Osteoblast (primary cell): ENCODE data around the gene LRWD1. TPM values are rescaled to one million over a fixed set of nuclear protein-coding genes. Genes with fewer than 3 reads are reported as not detected.
A peak's percentile ranks its signal among the peaks of the same experiment; 100 is the strongest.
"Not testable (repeated sequence)": the region's sequence is repeated elsewhere in the genome, so short reads cannot be mapped to it uniquely, and the experiment has no call there.

ENCODE experiments used
- DNase-seq: peaks from one replicate; pipeline ENCODE4 v3.0.0; 2011; ENCODE audit warnings: low spot score, mixed read lengths; ENCODE audit not compliant: insufficient read length; ENCODE audit errors: missing footprints
- H2AFZ ChIP-seq: 2 replicates; pipeline ENCODE4 v1.6.0; 2011; ENCODE audit warnings: mild to moderate bottlenecking, low read length
- H3K27ac ChIP-seq: 2 replicates; pipeline ENCODE4 v1.5.1; 2011; ENCODE audit warnings: mild to moderate bottlenecking, low read depth, low read length, moderate library complexity
- H3K27me3 ChIP-seq: 2 replicates; pipeline ENCODE4 v1.6.0; 2012; ENCODE audit warnings: mild to moderate bottlenecking, control low read depth, inconsistent platforms, low read length, moderate library complexity; ENCODE audit not compliant: insufficient read depth
- H3K36me3 ChIP-seq: 2 replicates; pipeline ENCODE4 v1.5.1; 2011; ENCODE audit warnings: mild to moderate bottlenecking, low read length, control low read depth, moderate library complexity; ENCODE audit not compliant: insufficient read depth
- H3K4me1 ChIP-seq: 2 replicates; pipeline ENCODE4 v1.5.1; 2011; ENCODE audit warnings: mild to moderate bottlenecking, low read length, control low read depth, moderate library complexity; ENCODE audit not compliant: insufficient read depth
- H3K4me2 ChIP-seq: 2 replicates; pipeline ENCODE4 v1.6.0; 2011; ENCODE audit warnings: mild to moderate bottlenecking, low read length; ENCODE audit not compliant: insufficient read depth
- H3K4me3 ChIP-seq: fragments of 200-600 bp; sonication (generic); 3 replicates; pipeline ENCODE4 v1.5.1; 2012; ENCODE audit warnings: mild to moderate bottlenecking, low read length, inconsistent platforms; ENCODE audit not compliant: insufficient read depth
- H3K79me2 ChIP-seq: 2 replicates; pipeline ENCODE4 v1.6.0; 2012; ENCODE audit warnings: mild to moderate bottlenecking, low read length, control low read depth, inconsistent platforms; ENCODE audit not compliant: insufficient read depth
- H3K9me3 ChIP-seq: 2 replicates; pipeline ENCODE4 v1.5.1; 2011; ENCODE audit warnings: low read depth, low read length, control low read depth
- H4K20me1 ChIP-seq: 2 replicates; pipeline ENCODE4 v1.6.0; 2012; ENCODE audit warnings: mild to moderate bottlenecking, low read length, control low read depth; ENCODE audit not compliant: insufficient read depth
- total RNA-seq: library from RNA; depleted of rRNA; stranded (reverse); fragments of >200 nt; gene quantifications from 2 replicates; pipeline ENCODE4 v1.2.3, GENCODE V29; 2012

LRWD1 gene
- total RNA-seq, 1 donor: 24.2 TPM

GRCh38 chr7:102494026-102494425 lies 29.2 kb downstream of the LRWD1 start:
- H3K27me3 ChIP-seq, H3K36me3 ChIP-seq, H4K20me1 ChIP-seq, H3K4me3 ChIP-seq, H3K4me2 ChIP-seq, DNase-seq, H3K9me3 ChIP-seq, H3K79me2 ChIP-seq, H3K4me1 ChIP-seq, H2AFZ ChIP-seq, H3K27ac ChIP-seq: not testable (repeated sequence)

GRCh38 chr7:102494473-102495149 lies 29.8 kb downstream of the LRWD1 start:
- not testable (repeated sequence) for H3K4me1 ChIP-seq, H3K27ac ChIP-seq, H3K27me3 ChIP-seq, H2AFZ ChIP-seq, DNase-seq, H3K36me3 ChIP-seq, H4K20me1 ChIP-seq, H3K9me3 ChIP-seq, H3K4me3 ChIP-seq, H3K4me2 ChIP-seq, H3K79me2 ChIP-seq

- not testable (repeated sequence) for H3K36me3 ChIP-seq, H3K79me2 ChIP-seq, H3K27ac ChIP-seq, H2AFZ ChIP-seq, H3K4me3 ChIP-seq, H3K9me3 ChIP-seq, H3K27me3 ChIP-seq, DNase-seq, H4K20me1 ChIP-seq, H3K4me1 ChIP-seq, H3K4me2 ChIP-seq
Measured at GRCh38 chr7:102496861-102497260, 32.1 kb downstream of the LRWD1 start.

- H3K79me2 ChIP-seq, H3K4me2 ChIP-seq, DNase-seq, H3K9me3 ChIP-seq, H2AFZ ChIP-seq, H3K27ac ChIP-seq, H3K36me3 ChIP-seq, H3K27me3 ChIP-seq, H3K4me1 ChIP-seq, H3K4me3 ChIP-seq, H4K20me1 ChIP-seq: not testable (repeated sequence)
Measured at GRCh38 chr7:102497308-102497707, 32.5 kb downstream of the LRWD1 start.

GRCh38 chr7:102498321-102498720 lies 33.5 kb downstream of the LRWD1 start:
- H3K4me2 ChIP-seq, H4K20me1 ChIP-seq, H3K27me3 ChIP-seq: not testable (repeated sequence)

GRCh38 chr7:102503141-102503540 lies 38.4 kb downstream of the LRWD1 start:
- not testable (repeated sequence) for H3K9me3 ChIP-seq, H3K4me2 ChIP-seq, H3K4me3 ChIP-seq, DNase-seq, H3K79me2 ChIP-seq, H4K20me1 ChIP-seq, H3K36me3 ChIP-seq, H3K4me1 ChIP-seq, H2AFZ ChIP-seq, H3K27me3 ChIP-seq, H3K27ac ChIP-seq

More at GRCh38 chr7:102498321-102498720, 33.5 kb downstream of the LRWD1 start:
- H2AFZ ChIP-seq, H3K4me1 ChIP-seq, DNase-seq, H3K79me2 ChIP-seq, H3K9me3 ChIP-seq, H3K4me3 ChIP-seq, H3K27ac ChIP-seq, H3K36me3 ChIP-seq: not testable (repeated sequence)

GRCh38 chr7:102505298-102506185 lies 40.8 kb downstream of the LRWD1 start:
- H3K27me3 ChIP-seq, H3K9me3 ChIP-seq, H2AFZ ChIP-seq, H3K79me2 ChIP-seq, H3K4me1 ChIP-seq, DNase-seq, H3K36me3 ChIP-seq, H3K4me3 ChIP-seq, H4K20me1 ChIP-seq, H3K4me2 ChIP-seq: not testable (repeated sequence)
- H3K27ac ChIP-seq: peak overlapping the region; percentile 75

GRCh38 chr7:102507410-102508088 lies 42.8 kb downstream of the LRWD1 start:
- not testable (repeated sequence) for H3K4me3 ChIP-seq, DNase-seq, H3K36me3 ChIP-seq, H3K27ac ChIP-seq, H3K79me2 ChIP-seq, H3K9me3 ChIP-seq, H3K4me2 ChIP-seq, H3K4me1 ChIP-seq, H2AFZ ChIP-seq, H4K20me1 ChIP-seq, H3K27me3 ChIP-seq
